Measurements from ENCODE around the gene GMPPA. TPM values are rescaled to one million over a fixed set of nuclear protein-coding genes. Genes with fewer than 3 reads are reported as not detected.

GMPPA gene
- total and polyA plus RNA-seq, 4 donors, result 20.2 to 59.4 (median 43.4) TPM

GRCh38 chr2:219543596-219544358 lies 45.1 kb downstream of the GMPPA start, which contains the start of the genes CHPF and TMEM198:
Gene CHPF, minus strand, starts transcription at chr2:219543809. Its CDS starts 271 bp downstream, at chr2:219543538.
Gene TMEM198, plus strand, starts transcription at chr2:219544028. Its CDS starts 700 bp downstream, at chr2:219544728.
- peaks cover 14 to 25% (median 19%) of the 10 kb centered on the region in 4 donors for H3K4me1 ChIP-seq (ENCODE audit: control insufficient read depth in 4 of 4, insufficient read depth in 4 of 4, low read length in 3 of 4)
- H3K27ac ChIP-seq (ENCODE audit: low read depth in 1 of 2, low read length in 2 of 2), result peak within 1 kb of the TSS; percentile 61 to 84
- H3K9ac ChIP-seq (ENCODE audit: low read depth in 1 of 2, low read length in 2 of 2), result peak within 1 kb of the TSS; percentile 56 to 69
- no peaks in the 10 kb centered on the region for H3K27me3 ChIP-seq (ENCODE audit: control insufficient read depth in 4 of 4, insufficient read depth in 4 of 4, low read length in 3 of 4)
- no peaks in the 10 kb centered on the region for H3K9me3 ChIP-seq (ENCODE audit: control insufficient read depth in 4 of 4, low read length in 3 of 4)
- peaks cover 4 to 24% (median 11%) of the 10 kb centered on the region in 4 donors for H3K36me3 ChIP-seq (ENCODE audit: control insufficient read depth in 4 of 4, insufficient read depth in 3 of 4, low read depth in 1 of 4, low read length in 3 of 4)
- DNase-seq (ENCODE audit: low spot score), result peak; percentile 93
- peak within 1 kb of the TSS; percentile 33 to 87 (median 71) for H3K4me3 ChIP-seq (ENCODE audit: low read depth in 1 of 3, low read length in 3 of 3)
- under 1% methylated on average over 75 of the region's 75 CpGs for WGBS
- TF ChIP-seq RAD21 (IDR thresholded peaks at IDR 0.05), result no peak
- no peak for TF ChIP-seq ATF3 (IDR thresholded peaks at IDR 0.05)
- TF ChIP-seq JUND (IDR thresholded peaks at IDR 0.05), result peak in 1 of 2 donors; percentile 69
- TF ChIP-seq CTCF (IDR thresholded peaks at IDR 0.05; ENCODE audit: low read depth, low read length, missing input control), result no peak
- TF ChIP-seq NR2F2 (IDR thresholded peaks at IDR 0.05), result peak; percentile 89
- peak; percentile 32 to 44 for TF ChIP-seq RXRA (IDR thresholded peaks at IDR 0.05)
- no peak for TF ChIP-seq ZBTB33 (IDR thresholded peaks at IDR 0.05)
- no peak for TF ChIP-seq TAF1 (conservative IDR thresholded peaks at IDR 0.05)
- TF ChIP-seq YY1 (IDR thresholded peaks at IDR 0.05), result peak; percentile 33
- peak; percentile 73 for TF ChIP-seq SP1 (IDR thresholded peaks at IDR 0.05)
- peak; percentile 99 for TF ChIP-seq REST (IDR thresholded peaks at IDR 0.05)
- no peak for TF ChIP-seq HNF4G (IDR thresholded peaks at IDR 0.05)
- peak; percentile 74 to 91 for TF ChIP-seq GABPA (IDR thresholded peaks at IDR 0.05 in 1 of 2, conservative IDR thresholded peaks at IDR 0.05 in 1 of 2)
- peak; percentile 65 for TF ChIP-seq FOXA1 (IDR thresholded peaks at IDR 0.05)
- peak; percentile 24 to 27 for TF ChIP-seq HNF4A (conservative IDR thresholded peaks at IDR 0.05)
- peak; percentile 67 to 78 for TF ChIP-seq EGR1 (IDR thresholded peaks at IDR 0.05; ENCODE audit: low read depth in 2 of 2)
- TF ChIP-seq FOXA2 (IDR thresholded peaks at IDR 0.05), result no peak
- TF ChIP-seq MAX (IDR thresholded peaks at IDR 0.05), result no peak

Measured in liver (tissue), 9 donors.